Stimulated activated CD4-positive, alpha-beta T cell treated with anti-CD3 and anti-CD28 coated beads, Interleukin-2, amount 100 ng/mL, for 4 hours (primary cell): Measurements from ENCODE around the gene PBLD.
"Not testable (repeated sequence)": the region's sequence is repeated elsewhere in the genome, so short reads cannot be mapped to it uniquely, and the experiment has no call there.

Experiments used
- DNase-seq: peaks from one replicate; pipeline ENCODE4 v3.0.0-alpha.2; 2020; ENCODE audit warnings: low read depth

PBLD gene

DNA sequence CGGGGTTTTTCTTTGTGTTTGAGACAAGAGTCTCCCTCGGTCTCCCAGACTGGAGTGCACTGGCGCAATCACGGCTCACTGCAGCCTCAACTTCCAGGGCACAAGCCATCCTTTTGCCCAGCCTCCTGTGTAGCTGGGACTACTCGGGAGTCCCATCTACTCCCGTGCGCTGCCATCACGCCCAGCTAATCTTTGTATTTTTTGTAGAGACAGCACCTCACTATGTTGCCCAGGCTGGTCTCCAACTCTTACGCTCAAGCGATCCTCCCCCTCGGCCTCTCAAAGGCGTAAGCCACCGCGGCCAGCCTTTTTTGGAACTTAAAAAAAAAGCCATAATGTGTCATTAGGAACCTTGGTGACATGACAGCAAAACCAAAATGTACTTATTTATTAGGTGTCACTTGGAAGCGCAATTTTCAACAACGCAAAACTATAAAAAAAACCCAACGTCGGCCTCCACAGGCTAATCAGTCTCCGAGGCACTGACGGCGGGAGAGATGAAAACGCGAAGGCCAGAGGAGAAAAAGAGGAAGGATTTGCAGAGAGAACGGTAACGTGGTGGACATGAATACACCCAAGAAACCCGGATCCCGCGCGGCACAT, 1.8 kb downstream of the PBLD start:
- peak; percentile 11 for DNase-seq

DNA sequence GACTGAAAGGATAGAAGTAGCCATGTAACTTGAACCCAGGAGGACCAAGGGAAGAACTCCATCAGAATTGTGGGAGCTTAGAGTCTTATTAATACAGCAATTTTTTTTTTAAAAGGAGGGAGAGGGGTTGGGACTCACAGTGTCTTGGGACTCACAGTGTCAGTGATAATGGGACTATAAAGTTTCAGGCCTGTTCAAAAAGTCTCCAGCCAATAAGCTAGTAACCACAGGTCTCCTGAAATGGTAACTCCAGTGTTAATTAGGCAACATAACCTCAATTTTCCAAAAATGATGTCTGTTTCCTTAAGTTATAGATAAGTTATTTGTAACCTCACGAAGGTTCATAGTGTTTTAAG, 3.2 kb downstream of the PBLD start:
- DNase-seq = no peak

DNA sequence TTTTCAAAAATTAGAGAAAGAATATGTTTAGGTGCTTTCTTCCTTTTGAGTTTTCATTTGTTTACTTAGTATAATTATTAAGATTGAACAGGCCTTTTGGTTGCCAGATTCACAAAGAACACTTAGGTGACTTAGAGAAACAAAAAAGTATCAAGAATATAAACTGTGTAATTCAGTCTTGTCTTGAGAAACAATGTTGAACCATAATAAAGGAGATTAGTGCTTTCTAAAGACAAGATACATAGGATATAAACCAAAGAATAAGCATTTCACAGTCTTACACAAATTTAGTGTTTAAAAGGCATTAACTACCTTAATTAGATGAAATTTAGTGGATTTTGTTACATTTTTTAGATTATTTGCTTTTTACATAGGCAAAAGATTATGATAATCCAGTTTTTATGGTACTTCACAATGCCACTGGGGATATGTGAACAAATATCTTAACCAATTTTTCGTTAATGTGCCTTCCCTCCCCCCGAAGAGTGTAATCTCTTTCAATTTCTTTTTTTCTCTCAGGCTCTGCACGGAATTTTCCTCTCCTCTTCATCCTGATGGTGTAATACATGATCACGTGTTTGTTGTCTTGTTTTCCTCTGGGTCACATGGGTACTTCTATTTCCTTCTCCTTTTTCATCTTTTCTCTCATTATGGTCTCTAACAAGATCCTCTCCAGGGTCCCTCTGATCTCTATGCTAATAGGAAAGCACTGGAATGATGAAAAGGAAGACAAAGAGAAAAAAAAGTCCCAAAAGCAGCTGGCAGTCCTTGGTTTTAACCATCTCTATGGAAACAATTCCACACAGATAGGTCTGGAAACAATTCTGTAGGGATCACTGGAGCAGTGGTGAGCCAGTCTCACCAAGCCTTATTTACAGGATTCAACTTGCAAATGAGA, 4.6 kb downstream of the PBLD start:
- no peak for DNase-seq

DNA sequence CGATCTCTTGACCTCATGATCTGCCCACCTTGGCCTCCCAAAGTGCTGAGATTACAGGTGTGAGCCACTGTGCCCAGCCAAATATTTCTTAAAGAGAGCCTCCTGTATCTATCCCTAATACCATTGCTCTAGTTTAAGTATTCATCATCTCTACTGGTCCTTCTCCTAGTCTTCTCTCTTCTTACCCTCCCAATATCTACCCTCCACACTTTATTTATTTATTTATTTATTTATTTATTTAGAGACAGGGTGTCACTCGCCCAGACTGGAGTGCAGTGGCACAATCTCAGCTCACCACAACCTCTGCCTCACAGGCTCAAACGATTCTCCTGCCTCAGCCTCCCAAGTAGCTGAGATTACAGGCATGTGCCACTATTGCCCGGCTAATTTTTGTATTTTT, 8.3 kb downstream of the PBLD start:
- DNase-seq = not testable (repeated sequence)

DNA sequence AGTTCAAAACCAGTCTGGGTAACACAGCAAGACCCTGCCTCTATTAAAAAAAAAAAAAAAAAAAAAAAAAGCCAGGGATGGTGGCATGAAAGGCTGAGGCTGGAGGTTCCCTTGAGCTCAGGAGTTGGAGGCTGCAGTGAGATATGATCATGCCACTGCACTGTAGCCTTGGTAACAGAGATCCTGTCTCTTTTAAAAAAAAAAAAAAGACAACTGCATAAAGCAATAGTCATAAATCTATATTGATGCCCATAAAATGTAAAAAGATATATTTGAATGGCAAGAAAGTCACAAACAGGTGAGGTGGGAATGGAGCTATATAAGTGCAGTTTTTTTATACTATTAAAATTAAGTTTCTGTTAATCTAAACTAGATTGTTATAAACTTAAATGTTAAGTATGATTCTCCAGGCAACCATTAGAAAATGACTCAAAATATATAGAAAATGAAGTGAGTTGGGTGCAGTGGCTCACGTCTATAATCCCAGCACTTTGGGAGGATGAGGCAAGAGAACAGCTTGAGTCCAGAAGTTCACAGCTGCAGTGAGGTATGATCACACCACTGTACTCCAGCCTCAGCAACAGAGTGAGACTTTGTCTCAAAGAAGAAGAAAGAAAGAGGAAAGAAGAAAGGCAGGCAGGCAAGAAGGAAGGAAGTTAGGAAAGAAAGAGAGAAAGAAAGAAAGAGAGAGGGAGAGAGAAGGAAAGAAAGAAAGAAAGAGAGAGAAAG, 14.2 kb downstream of the PBLD start:
- no peak for DNase-seq

DNA sequence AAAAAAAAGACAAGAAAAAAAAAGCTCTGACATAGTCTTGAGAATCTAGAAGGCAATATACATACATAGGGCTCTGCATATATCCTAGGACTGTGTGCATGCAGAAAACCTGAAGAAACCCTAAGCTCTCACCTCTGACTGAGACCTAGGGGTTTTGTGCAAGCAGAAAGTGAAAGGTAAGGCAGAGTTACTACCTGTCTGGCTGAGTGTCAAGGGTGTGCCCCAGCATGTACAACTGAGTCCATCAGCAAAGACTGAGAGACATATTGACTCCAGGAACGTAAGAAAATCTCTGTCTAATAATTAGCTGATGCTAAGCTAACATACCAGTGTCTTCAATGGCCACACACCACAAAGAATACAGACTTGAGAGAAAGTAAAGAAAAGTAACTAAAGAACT, 17.1 kb downstream of the PBLD start:
- no peak for DNase-seq

DNA sequence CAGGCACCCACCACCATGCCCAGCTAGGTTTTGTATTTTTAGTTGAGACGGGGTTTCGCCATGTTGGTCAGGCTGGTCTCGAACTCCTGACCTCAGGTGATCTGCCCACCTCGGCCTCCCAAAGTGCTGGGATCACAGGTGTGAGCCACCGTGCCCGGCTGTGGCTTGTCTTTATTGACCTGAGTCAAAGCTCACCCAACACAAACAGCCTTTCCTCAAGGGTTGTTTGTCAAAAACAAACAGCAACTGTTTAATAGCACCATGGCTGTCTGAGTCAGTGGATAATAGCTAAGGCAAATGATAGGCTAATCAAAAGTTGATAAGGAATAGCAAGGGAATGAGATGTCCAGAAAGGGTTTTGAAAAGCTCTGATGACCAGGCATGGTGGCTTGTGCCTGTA, 17.8 kb downstream of the PBLD start:
- DNase-seq = not testable (repeated sequence)

DNA sequence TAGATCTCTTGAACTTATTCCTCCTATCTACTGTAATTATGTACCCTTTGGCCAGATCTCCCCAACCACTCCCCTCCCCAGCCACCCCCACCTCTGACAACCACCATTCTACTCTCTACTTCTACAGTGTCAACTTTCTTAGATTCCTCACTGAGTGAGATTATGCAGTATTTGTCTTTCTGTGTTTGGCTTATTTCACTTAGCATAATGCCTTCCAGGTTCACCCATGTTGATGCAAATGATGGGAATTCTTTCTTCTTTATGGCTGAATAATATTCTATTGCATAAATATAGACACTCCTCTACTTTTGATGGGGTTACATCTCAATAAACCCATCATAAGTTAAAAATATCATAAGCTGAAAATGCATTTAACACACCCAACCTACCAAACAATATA, 22.2 kb downstream of the PBLD start:
- no peak for DNase-seq

DNA sequence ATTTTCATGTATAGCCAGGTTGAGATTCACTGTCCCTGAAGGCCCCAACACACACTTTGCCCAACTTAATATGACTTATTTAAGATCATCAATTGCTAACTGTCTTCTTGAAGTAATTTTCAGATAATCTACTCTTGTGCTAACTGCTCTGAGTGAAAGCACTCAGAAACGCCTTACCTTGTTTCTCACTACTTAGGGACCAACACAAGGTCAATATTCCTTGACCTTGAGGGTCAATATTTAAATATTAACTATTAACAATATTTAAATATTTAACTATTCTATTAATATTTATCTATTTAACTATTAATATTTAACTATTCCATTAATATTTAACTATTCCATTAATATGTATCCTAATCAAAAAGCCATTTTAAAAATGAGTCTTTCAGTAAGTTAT, 26.9 kb downstream of the PBLD start:
- no peak for DNase-seq

DNA sequence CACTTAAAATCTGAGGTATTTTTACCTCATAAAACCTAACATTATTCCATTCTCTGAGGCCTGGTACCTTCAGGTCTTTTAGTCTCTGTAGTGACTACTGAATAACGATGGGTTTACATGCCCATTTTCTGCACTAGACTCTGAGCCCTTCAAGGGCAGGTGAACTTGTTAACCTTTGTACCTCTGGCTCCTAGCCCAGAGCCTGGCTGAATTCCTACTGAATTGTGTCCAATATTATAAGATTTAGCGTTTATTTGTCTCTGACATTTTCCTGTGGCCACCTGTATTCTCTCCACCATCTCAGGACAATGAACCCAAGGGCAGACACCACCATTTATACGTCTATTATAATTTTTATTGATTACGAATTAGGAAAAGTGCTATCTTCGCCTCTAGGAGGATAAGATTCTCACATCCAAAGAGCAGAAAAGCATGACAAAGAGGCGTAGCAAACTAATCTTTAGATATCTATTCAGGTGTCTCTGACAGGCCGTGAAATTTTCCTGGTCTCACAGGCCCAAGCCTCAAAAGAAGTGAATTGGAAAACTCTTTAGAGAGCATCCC, 28.8 kb downstream of the PBLD start:
- no peak for DNase-seq

DNA sequence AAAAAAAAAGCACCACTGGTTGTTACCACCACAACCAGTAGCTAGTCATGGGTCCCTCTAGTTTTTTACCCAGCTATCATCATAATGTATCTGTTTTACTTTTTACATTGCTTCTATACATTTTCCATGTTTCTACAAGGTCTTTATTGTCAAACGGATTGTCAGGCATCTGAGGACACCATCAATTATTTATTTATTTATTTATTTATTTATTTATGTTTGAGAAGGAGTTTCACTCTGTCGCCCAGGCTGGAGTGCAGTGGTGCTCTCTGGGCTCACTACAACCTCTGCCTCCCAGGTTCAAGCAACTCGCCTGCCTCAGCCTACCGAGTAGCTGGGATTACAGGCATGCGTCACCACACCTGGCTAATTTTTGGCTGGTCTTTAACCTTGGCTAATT, 29.9 kb downstream of the PBLD start:
- no peak for DNase-seq

DNA sequence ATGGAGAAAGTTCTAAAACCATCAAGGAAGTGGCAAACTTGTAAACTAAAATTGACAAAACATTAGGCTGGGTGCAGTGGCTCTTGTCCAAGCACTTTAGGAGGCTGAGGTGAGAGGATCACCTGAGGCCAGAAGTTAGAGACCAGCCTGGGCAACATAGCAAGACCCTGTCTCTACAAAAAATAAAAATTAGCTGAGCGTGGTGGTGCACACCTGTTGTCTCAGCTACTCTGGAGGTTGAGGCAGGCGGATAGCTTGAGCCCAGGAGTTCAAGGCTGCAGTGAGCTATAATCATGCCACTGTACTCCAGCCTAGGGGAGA, 30.3 kb downstream of the PBLD start:
- DNase-seq = no peak

DNA sequence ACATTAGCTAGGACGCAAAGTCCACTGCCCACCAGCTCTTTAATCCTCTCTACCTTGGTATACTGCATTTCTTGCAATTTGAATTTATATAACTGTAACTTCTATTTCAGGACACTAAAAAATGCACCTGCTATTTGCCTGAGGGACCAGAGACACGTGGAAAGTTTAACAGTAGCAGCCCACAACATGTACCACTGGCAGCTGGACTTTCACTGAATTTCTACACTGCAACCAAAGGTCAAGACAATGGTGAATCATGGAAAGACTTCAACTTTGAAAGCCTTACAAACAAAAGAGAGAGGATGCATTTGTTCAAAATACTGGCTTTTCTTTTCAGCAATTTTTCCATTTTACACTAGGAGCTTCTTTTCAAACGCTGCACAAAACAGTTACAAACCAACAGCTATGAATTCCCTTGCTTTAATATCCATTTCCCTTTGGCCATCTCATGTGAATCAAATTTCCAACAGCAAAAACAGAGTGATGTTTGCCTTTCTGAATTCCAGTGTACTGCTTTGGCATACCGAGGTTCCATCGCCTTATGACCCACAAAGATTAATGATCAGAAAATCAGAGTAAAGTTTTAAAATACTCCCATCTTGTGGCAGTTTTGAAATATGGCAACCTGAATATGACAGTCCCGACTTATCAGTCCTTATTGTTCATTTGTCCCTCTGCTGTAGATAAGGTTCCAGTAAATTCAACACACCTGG, 30.8 kb downstream of the PBLD start:
- DNase-seq = no peak

DNA sequence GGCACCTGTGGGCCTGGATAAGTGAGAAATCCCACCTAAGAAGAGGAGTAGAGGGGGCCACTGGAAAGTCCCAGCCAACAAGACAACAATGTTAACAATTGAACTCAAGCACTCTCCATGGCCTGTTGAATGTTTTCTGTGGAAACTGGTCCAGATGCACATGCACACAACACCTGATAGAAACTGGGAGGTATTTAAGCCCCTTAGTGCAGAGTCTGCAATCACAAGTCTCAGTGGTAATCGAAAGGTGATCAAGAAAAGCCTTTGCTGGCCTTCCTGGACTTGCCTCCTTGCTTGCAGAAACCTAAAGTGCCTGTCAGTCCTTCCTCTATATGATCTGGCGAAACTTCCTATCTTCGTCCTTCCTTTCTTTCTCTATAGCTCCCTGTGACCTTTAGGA, 31.4 kb downstream of the PBLD start:
- no peak for DNase-seq

DNA sequence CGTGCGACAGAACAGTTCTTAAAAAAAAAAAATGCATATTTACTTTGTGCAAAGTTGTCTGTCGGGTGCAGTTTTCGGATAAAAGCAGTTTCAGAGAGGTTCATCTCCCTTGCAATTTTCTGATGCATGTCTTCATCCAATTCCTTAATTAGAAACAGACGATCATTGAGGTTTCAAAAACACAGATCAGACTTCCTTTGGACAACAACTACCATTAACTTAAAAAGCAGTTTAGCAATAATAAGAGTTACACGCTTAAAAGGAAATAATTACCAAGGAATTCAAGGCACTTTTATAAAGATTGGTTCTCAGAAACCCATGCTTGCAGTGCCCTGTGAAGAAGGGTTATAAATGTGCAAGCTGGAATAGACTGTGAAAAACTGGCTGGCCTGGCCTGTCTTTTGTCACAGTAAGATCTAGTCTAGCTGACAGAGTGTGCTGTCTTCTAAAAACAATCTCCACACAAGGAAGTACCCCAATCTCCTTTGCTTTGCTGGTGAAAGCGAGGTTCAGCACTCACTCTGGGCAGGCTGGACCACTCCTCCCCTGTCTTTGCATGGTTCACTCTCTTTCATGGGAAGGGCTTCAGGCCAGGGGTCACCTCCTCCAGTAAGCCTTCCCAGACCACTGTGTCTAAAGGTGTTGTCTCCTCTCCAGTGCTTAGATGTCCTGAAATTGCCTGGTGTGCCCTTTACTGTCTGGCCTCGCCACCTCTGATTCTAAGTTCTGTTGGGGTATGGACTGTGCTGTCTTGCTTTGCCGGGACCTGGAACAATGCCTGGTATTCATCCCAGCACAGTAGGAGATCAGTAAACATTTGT, 35.7 kb downstream of the PBLD start:
- DNase-seq = no peak

DNA sequence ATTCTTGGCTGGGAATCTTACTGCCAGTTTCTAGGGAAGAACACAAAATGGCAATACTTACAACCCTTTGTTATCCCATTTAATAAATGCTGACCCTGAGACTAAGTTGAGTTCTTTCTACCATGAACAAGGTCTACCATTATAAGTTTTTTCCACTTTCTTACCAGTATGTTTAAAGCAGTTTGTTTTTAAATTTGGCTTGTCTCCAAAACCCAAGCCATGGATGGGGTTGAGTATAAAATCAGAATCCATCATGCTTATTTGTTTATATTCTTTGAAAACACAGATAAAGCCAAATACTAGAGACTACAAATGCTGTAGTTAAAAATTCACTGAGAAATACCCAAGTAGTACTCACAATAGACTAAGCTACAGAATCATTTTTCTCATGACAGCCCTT, 42.0 kb downstream of the PBLD start:
- no peak for DNase-seq

DNA sequence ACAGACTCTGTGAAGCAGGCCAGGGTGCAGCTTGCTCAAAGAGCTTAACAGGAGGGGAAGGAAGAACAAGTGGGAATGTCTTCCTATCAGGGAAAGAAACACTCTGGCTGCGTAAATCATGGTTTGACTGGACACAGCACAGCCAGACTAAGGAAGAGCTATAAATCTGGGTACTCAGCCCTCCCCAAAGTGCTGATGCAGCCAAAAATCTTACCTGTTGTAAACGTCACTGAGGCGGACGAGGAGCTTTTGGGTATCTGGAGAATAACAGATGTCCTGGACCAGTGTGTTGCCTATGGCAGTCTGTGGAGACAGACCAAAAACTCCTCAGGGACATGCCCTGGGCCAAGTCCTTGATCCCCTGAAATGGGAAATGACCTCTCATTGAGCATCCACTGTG, 44.0 kb downstream of the PBLD start:
- no peak for DNase-seq

DNA sequence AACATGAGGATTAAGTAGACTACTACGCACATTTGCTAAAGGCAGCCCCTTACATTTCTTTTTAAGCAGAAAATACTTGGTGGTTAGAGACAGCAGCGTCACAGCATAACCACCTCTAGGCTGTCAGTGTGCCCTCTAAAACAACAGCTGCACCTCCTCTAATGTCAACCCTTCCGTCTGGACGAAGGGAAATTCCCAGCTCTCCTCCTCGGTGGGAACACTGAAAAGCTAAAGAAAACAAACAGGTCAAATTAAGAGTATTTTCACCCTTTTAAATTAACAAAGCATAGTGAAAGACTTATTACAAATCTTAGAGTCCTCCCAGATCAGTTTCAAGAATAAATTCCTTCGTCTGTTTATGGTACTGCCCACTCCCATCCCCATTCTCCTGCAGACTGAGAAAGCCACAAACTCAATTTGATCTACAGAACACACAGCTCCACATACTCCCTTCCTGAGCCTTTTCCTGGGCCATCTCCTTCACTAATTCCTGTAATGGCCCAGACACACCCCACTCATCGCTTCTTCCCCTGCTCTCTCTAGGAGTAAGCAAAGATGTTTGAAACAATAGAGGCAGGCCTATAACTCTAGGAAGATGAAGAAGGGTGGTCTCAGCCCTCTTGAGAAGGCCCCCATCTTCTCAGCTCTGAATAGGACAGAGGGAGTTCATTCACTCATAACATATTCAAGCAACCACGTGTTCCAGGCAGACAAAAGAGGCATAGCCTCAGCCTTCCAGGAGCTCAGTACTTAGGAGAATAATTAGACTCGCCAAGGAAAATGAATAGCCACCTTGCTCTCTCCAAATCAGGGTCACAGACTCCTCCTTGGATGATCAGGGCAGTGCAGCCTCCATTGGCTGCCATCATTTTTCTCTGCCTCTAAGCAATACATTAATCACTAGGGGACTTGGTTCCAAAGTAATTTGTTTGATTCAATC, 48.4 kb downstream of the PBLD start:
- no peak for DNase-seq

DNA sequence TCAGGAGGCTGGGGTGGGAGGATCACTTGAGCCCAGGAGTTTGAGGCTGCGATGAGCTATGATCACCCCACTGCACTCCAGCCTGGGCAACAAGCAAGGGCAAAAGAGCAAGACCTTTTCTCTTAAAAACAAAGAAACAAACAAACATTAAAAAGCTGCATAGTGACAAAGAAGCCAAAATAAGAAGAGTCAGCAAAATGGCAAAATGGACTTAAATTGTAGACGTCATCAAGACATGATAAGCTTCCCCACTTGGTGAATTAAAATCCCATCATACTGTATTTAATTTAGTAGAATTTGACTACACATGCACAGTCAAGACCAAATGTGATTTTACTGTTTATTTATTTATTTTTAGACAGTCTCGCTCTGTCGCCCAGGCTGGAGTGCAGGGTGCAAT, 52.0 kb downstream of the PBLD start:
- DNase-seq = no peak
